HL-60/S4 treated with phorbol 12-myristate 13-acetate at 8.2 ng/mL for 4 days and 3 days (cell line): ENCODE results near the gene AK3.
"Not testable (repeated sequence)": the region's sequence is repeated elsewhere in the genome, so short reads cannot be mapped to it uniquely, and the experiment has no call there.

ENCODE experiments used
- in situ Hi-C: fragments of 300-500 bp; cut with MboI; formaldehyde crosslinking; loops from 2 replicates; pipeline ENCODE4 v1.15.0; 2022; ENCODE audit warnings: low sequenced_read_pairs

AK3 gene

DNA sequence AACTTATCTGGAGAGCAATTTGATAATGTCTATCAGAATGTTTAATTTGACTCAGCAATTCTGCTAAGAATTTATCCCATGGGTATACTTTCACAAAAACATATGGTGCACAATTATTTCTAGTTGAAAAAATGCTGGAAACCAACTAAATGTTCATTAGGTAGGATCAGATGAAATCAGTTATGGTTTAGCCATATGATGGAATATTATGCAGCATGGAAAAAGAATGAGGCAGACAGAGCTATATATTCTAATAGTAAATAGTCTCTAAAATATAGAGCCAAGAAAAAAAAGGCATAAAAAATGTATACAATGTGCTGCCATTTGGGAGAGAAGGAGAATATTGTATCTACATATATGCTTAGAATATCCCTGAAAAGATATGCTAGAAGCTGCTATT is 71.1 kb downstream of the AK3 start:
- in situ Hi-C loops, result no loop called here

DNA sequence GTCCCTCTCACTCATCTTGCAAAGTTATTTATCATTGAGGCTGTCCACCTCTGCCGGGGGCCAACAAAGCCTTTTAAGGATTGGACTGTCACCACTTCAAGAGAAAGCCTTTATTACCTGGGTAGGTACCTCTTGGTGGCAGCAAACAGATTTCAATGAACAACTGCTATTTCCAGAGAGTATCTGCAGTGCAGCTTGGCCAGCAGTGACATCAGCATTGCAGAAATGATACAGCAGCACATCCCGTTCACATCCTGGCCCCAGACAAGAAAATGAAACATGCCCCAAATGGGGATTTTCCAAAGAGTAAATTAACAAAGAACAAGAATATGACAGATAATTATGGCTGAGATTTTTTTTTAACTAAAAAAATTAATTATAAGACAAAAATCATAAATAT is 72.4 kb downstream of the AK3 start:
- in situ Hi-C loops, result no loop called here

DNA sequence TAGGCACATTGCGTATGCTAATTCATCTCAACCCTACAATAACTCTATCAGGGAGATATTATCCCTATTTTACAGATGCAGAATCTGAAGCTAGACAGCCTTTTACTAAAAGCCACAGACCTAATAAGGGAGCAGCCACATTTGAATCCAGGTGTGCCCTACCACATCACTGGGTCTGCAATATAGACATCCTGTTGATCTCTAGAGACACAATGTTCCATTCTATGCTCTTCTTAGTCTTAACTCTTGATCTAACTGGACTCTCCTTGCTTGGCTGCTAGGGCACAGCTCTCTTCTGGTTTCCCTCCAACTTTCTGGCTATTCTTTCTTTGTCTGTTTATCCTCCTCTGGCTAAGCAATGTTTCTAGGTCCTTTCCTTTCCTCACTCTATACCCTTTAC is 73.3 kb downstream of the AK3 start:
- in situ Hi-C loops, result no loop called here

DNA sequence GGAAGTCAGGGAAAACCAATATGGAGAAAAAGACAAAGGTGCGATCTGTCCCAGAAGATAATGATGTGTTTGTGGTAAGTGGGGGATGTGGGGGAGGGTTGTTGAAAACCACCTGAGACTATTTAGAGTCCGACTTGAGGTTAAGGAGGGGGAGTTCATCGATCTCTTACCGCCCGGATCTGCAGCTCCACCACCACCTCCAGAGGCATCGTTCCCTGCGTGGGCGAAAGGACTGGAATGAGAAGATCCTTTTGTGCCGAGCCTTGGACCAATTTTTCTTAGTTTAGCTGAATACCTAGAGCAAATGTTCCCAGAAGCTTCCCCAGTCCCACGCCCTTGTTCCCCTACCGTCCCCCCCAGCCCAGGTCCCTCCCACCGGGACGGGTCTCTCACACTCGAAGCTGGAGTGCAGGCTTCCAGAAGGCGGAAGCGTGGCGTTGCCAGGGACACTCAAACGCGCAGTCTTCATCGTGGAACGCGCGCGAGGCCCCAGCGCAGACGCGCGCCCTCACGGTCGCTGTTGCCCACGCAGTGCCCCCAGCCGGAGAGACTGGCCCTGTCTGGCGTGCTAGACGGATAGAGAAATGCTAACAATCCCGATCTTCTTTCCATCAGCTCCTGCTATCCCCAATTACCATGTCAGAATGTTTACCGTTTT is 74.8 kb downstream of the AK3 start, which contains the start of gene SPATA6L:
Gene SPATA6L (minus strand): TSS at position 439 of the 658 bp plus-strand sequence. CDS start 230 bp downstream, at position 209.
- in situ Hi-C loops, result no loop called here

DNA sequence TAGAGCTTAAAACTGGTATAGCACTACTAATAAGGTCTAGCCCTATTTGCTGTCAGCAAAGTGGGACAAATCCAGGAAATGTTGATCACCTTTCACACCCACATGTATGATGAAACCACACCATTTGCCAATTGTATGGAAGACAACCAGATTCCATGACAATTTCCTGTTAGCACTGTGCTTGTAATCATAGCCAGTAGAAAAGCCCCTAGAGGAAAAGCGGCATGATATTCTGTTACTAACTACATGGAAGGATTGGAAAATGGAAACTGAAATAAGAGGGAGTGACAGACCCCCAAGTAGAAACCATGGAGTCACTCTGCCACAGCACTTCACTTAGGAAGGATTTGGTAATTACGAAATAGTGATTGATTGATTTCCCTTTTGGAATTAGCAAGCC is 75.6 kb downstream of the AK3 start:
- in situ Hi-C loops, result no loop called here

DNA sequence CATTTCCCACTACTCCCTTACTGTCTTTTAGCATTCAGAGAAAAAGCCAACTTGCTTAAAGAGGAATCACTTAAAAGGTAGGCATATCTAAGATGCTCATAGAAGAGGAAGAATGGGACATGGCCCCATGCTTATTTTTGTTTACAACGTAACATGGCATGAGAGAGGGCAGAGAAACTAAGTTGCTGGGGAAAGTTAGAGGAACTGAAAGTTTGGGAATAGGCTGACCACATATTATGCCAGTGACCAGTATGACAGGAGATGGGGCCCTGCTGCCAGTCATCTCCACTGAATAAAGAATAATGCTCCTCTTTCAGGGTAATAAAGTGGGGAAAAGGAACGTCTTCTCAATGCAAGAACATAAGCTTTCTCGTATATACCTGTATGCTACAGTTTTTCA is 77.0 kb downstream of the AK3 start:
- in situ Hi-C loops, result no loop called here

DNA sequence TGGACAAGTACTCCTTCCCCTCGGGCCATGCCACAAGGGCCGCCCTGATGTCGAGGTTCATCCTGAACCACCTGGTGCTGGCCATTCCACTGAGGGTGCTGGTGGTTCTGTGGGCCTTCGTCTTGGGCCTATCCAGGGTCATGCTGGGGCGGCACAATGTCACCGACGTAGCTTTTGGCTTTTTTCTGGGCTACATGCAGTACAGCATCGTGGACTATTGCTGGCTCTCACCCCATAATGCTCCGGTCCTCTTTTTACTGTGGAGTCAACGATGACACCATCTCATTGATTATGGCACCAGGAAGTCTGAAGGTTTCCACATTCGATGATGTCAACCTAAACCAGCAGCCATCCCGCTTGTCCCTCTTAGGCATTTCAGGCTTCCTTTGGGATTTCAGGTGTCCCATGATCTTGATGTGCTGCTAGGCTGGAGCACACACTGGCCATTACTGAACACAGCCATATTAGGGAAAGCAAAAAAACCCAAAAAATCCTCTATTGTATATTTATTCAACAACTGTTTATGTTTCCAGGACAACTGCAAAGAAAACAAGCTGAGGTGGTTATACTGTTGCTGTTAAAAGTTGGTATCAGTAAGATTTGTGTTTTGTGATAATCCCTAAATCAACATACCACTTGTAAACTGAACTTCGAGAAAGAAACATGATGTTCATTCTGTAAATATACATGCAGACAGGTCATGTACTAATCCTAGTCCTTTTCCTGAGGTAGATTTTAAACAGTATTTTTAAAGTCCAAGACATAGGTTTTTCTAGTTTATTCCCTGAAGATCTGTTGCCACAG is 77.8 kb downstream of the AK3 start:
- in situ Hi-C loops, result no loop called here

DNA sequence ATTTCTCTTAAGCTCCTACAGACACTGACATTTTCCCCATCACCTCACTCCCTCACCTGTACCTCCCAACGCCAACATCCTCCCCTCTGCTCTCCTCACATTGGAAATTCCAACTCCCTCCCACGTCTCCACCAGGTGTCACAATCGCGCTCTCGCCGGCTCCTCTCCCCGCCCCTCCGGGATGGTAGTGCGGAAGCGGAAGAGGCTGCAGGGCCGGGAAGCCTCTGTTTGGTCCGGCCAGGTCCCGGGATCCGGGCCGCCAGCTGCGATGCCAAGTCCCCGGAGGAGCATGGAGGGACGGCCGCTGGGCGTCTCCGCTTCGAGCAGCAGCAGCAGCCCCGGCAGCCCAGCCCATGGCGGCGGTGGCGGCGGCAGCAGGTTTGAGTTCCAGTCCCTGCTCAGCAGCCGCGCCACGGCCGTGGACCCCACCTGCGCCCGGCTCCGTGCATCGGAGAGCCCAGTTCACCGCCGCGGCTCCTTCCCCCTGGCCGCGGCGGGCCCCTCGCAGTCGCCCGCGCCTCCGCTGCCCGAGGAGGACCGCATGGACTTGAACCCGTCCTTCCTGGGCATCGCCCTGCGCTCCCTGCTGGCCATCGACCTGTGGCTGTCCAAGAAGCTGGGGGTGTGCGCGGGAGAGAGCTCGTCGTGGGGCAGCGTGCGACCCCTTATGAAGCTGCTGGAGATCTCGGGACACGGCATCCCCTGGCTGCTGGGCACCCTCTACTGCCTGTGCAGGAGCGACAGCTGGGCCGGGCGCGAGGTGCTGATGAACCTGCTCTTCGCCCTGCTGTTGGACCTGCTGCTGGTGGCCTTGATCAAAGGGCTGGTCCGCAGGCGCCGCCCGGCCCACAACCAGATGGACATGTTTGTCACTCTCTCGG is 78.7 kb downstream of the AK3 start, which contains the start of gene PLPP6:
Gene PLPP6 (plus strand): TSS at position 187 of the 881 bp plus-strand sequence. CDS start 82 bp downstream, at position 269.
- in situ Hi-C loops, result no loop called here

DNA sequence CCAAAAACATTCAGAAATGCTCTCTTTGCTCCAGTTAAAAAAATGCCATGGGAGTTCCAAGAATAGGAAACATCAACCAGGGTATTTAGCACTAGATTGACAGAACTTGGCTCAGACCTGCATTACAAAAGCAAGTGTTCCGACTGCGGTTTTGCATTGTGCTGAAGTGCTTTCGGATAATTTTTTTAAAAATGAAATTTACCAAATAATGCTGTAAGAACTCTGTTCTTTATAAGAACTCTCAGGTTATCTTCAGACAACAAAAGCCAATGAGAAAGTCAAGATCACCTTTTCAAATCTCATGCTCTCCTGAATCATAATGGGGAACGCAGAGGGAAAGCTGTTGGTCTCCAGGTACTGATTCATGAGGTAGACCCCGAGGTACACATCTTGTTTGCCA is 79.4 kb downstream of the AK3 start:
- in situ Hi-C loops, result no loop called here

DNA sequence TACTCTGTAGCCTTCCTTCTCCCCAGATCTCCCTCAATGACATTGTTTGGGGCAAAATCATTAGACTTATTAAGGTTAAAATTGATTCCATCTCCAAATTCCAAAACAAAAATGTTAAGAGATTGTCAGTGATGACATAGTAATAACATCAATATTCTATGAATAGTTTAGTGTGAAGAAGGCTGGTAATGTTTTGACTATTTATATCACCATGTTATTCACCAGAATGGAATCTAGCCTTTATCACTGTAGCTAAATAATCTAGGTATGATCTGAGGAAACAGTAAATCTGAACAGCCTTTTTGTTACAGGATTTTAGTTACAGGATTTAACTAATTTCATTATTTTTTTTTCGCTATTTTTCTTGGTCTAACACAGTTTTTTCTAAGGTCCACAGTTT is 79.8 kb downstream of the AK3 start:
- in situ Hi-C loops, result no loop called here

DNA sequence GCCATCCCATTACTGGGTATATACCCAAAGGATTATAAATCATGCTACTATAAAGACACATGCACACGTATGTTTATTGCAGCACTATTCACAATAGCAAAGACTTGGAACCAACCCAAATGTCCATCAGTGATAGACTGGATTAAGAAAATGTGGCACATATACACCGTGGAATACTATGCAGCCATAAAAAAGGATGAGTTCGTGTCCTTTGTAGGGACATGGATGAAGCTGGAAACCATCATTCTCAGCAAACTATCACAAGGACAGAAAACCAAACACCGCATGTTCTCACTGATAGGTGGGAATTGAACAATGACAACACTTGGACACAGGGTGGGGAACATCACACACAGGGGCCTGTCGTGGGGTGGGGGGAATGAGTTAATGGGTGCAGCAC is 80.3 kb downstream of the AK3 start:
- in situ Hi-C loops, result not testable (repeated sequence)
